NB4 (cell line): ENCODE measurements around the gene PLEKHD1.
A peak's percentile ranks its signal among the peaks of the same experiment; 100 is the strongest.

ENCODE experiments used
- DNase-seq: peaks from one replicate; pipeline ENCODE4 v3.0.0; 2010; ENCODE audit warnings: low read depth
- H3K4me3 ChIP-seq: one replicate; pipeline ENCODE4 v1.5.1; 2011; ENCODE audit warnings: mild to moderate bottlenecking, low read depth, low read length, moderate library complexity
- CTCF ChIP-seq: IDR thresholded peaks from one replicate; pipeline ENCODE4 v1.5.1; 2012; ENCODE audit warnings: low read depth, low read length
- MAX ChIP-seq: IDR thresholded peaks from 2 replicates; pipeline ENCODE4 v1.6.1; 2011; ENCODE audit warnings: low read depth, low read length
- MYC ChIP-seq: IDR thresholded peaks from 2 replicates; pipeline ENCODE4 v1.6.1; 2011; ENCODE audit warnings: low read depth, low read length
- POLR2A ChIP-seq: IDR thresholded peaks from 2 replicates; pipeline ENCODE4 v1.6.1; 2011; ENCODE audit warnings: mild to moderate bottlenecking; ENCODE audit not compliant: insufficient read length; ENCODE audit errors: extremely low read depth

PLEKHD1 gene

GRCh38 chr14:69570836-69571330, 86.4 kb downstream of the PLEKHD1 start:
- TF ChIP-seq MAX (no peak), CTCF (no peak), MYC (no peak), POLR2A (no peak)
- H3K4me3 ChIP-seq, result no peak overlapping the region
- DNase-seq, result no peak

- no peak for DNase-seq
- no peak overlapping the region for H3K4me3 ChIP-seq
- no peak for TF ChIP-seq MAX
- TF ChIP-seq POLR2A, result no peak
- no peak for TF ChIP-seq CTCF
- no peak for TF ChIP-seq MYC
These were observed 87.0 kb downstream of the PLEKHD1 start for GRCh38 chr14:69571449-69572029.

- TF ChIP-seq CTCF, result no peak
- no peak for TF ChIP-seq MAX
- peak; percentile 8 for DNase-seq
- no peak overlapping the region for H3K4me3 ChIP-seq
These were observed 87.7 kb downstream of the PLEKHD1 start for GRCh38 chr14:69572030-69572840.

GRCh38 chr14:69572841-69573135, 88.3 kb downstream of the PLEKHD1 start:
- DNase-seq, result no peak
- no peak overlapping the region for H3K4me3 ChIP-seq
- TF ChIP-seq POLR2A (no peak), CTCF (no peak), MAX (no peak)

- H3K4me3 ChIP-seq, result no peak overlapping the region
These were observed 88.8 kb downstream of the PLEKHD1 start for GRCh38 chr14:69573205-69573830.

GRCh38 chr14:69573831-69574262, 89.3 kb downstream of the PLEKHD1 start:
- TF ChIP-seq POLR2A (no peak), CTCF (no peak), MAX (no peak), MYC (no peak)
- no peak overlapping the region for H3K4me3 ChIP-seq
- peak; percentile 6 for DNase-seq

More at GRCh38 chr14:69573205-69573830, 88.8 kb downstream of the PLEKHD1 start:
- TF ChIP-seq MYC, result no peak
- no peak for DNase-seq
